ENCODE data around the gene NFKBIZ.
"Not testable (repeated sequence)": the region's sequence is repeated elsewhere in the genome, so short reads cannot be mapped to it uniquely, and the experiment has no call there.

The NFKBIZ gene

DNA sequence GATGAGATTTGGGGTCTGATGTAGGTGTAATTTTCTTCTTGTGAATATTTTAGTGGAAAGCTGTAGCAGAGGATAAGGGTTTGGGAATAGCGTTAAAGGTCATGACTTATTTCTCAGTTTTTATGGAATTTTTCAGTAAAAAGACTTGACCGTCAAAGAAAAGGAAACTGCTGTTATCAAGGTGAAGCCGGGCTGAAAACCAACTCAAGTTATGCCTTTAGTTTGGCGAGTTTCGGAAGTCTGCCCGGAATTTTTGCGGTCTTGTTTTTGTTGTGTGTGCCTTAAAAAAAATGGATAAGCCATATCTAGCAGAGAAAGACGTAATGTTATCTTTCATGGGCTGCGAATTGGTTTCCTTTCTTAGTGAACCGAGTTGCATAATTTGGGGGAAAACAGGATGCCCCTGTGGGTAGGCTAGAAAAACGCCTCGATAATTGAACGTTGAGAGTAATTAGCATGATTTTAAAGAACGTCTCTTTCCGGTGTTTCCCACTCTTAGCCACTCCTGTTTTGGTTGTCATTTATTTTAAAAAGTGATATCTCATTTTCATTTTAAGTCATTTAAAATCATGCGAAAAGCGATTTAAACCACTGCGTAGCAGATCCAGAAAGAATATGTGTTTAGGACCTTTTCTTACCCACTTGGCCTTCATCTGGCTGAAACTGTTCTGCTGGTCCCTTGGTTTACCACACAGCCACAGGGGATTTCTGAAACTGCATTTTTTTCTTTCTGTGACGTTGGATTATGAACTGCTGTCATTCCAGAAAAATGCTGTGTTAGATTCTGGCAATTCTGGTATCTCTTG, 1.1 kb downstream of the NFKBIZ start:
- peak in 2 of 4 experiments; percentile 5 to 27 for DNase-seq (ENCODE audit: low read depth in 4 of 4, low spot score in 1 of 4)

DNA sequence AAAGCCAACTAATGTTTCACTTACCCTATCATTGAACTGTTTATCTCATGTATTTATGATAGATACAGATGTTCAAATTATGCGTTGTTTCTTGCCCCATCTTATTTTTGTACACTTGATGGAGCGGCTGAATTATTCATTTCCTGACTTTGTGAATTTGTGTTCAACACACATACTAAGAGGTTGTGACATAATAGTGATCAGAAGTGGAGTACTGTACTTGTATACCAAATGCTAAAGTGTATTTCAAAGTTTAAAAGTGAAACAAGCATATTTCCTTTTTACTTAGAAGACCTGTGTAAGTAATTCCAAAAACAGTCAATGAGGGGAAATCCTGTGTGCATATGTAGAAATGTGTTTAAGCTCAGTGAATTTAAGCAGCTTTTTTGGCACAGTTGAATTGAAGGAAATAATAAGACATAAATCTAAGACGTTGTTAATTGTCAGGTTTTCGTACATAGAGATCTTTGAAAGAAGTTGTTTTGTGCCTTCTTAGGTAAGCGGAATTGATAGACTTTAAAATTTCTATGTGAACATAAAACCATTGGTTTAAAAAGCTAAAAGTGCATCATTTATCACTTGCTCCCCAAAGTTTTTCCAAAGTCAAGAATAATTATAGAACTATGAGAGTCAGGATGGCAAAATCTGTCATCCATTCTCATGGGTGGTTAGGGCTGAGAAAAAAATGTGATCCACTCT, 1.9 kb downstream of the NFKBIZ start:
- DNase-seq (ENCODE audit: low read depth in 4 of 4, low spot score in 1 of 4): no peak

DNA sequence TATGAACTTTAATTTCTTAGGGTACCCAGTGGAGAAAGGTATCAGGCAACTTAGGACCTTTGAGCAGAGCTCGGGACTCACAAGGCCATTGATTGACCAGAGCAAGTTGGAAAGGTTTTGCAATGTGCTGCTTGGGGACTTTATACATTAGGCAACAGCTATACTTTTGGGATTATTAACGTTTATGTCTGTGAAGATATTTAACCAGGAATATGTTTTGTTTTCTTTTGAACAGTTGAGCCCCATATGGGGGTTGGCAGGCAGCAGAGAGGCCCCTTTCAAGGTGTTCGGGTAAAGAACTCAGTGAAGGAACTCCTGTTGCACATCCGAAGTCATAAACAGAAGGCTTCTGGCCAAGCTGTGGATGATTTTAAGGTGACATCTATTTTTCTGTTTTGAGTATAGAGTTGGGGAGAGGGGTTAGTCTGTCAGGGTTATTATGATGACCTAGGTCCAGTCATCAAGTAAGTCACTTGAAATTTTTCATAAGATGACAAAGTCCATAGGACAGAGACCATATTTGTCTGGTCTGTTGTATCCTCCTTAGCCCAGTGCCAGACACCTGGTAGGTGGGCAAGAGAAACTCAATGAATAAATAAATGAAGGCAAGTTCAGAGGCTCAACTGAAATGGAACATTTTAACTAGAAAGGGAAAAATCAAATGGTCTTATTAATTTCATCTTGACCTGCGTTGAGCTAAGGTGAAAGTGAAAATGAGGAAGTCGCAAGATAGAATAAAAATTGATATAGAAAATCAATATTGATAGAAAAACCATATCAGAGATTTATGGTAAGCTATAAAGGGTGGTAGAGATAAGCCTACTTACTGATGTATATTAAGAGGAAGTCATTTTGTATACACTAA, 2.8 kb downstream of the NFKBIZ start:
- DNase-seq (ENCODE audit: low read depth in 4 of 4, low spot score in 1 of 4): no peak

DNA sequence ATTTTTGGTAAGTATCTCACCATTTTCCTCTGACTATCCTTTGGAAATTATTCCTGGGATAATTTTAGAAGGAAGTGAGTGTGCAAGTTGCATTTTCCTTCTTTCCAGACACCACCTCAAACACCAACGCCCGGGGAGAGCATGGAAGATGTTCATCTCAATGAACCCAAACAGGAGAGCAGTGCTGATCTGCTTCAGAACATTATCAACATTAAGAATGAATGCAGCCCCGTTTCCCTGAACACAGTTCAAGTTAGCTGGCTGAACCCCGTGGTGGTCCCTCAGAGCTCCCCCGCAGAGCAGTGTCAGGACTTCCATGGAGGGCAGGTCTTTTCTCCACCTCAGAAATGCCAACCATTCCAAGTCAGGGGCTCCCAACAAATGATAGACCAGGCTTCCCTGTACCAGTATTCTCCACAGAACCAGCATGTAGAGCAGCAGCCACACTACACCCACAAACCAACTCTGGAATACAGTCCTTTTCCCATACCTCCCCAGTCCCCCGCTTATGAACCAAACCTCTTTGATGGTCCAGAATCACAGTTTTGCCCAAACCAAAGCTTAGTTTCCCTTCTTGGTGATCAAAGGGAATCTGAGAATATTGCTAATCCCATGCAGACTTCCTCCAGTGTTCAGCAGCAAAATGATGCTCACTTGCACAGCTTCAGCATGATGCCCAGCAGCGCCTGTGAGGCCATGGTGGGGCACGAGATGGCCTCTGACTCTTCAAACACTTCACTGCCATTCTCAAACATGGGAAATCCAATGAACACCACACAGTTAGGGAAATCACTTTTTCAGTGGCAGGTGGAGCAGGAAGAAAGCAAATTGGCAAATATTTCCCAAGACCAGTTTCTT, 3.9 kb downstream of the NFKBIZ start:
- no peak for DNase-seq (ENCODE audit: low read depth in 4 of 4, low spot score in 1 of 4)

DNA sequence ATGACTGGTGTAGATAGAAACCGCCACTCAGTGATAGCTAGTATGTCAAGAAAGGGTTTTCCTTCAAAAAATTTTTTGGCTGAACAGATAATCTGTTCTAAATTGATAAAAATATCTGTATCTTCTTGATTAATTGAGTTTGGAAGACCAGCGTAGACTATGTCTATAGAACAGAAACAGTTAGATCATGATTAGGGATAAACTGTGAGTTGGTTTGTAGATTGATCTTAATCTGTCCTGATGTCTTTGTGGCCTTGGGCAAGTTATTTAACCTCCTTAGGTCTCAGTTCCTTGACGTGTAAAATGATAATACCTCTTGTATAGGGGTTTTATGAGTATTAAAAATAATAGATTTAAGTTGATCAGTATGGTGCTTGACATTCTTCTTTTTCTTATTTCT, 4.7 kb downstream of the NFKBIZ start:
- no peak for DNase-seq (ENCODE audit: low read depth in 4 of 4, low spot score in 1 of 4)

DNA sequence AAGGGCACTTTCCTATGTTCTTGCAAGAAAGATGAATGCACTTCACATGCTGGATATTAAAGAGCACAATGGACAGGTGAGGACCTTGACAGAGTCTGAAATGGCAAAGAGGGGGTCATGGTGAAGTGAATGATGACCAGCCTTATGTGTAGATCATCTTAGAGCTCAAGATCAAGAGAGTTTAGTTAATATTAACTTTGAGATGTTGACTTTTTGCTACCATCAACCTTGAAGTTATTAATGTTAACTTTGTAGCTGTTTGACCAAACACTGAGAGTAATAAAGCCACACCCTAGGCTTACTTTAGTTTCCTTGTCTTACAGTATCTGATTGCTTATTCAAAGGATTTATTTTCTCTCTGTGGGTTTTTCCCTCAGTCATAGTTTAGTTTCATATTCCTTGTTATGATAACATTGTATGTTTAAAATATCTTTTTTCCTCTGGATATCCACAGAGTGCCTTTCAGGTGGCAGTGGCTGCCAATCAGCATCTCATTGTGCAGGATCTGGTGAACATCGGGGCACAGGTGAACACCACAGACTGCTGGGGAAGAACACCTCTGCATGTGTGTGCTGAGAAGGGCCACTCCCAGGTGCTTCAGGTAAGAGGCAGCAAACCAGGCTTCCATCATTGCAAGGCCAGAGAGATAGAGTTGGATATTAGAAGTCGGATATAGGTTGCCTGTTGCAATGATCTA, 5.4 kb downstream of the NFKBIZ start:
- DNase-seq (ENCODE audit: low read depth in 4 of 4, low spot score in 1 of 4): no peak

DNA sequence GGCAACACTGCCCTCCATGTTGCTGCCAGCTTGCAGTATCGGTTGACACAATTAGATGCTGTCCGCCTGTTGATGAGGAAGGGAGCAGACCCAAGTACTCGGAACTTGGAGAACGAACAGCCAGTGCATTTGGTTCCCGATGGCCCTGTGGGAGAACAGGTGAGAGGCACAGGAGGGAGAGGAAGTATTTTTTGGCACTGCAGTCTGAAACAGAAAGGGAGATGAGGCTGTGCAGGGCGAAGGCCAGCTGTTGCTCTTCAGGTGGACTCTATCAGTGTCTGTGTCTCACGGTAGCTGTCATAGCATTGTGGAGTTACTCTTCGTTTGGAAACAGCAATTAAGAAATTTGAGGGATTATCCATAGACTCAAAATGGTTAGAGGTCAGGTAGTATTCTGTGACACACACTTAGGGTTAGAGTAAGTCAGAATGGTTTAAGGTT, 8.0 kb downstream of the NFKBIZ start:
- no peak for DNase-seq (ENCODE audit: low read depth in 4 of 4, low spot score in 1 of 4)

DNA sequence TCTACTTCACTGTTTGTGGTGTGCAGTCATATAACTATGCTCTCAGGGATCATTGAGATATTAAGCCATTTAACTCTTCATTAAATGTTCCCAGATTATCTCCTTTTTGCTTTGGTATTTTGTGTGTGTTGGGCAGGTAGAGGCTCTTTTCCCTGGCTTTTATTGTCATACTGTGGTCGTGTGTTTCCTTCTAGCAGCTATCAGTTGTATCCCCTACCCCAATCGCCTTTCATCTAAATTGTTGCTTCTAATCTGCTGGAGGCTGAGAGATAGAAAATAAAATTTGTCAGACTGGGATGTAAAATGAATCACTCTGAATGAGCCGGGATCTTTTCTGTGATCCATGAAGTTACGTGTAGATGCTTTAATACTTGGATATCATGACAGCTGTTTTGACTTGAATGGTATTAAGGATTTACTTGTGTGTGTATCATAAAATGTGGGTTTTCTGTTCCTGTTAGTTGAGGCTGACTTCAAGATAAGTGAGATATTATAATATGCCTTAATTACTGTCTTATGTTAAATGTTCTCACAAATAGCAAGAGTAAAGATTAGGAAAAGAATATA, 9.2 kb downstream of the NFKBIZ start:
- no peak for DNase-seq (ENCODE audit: low read depth in 4 of 4, low spot score in 1 of 4)

DNA sequence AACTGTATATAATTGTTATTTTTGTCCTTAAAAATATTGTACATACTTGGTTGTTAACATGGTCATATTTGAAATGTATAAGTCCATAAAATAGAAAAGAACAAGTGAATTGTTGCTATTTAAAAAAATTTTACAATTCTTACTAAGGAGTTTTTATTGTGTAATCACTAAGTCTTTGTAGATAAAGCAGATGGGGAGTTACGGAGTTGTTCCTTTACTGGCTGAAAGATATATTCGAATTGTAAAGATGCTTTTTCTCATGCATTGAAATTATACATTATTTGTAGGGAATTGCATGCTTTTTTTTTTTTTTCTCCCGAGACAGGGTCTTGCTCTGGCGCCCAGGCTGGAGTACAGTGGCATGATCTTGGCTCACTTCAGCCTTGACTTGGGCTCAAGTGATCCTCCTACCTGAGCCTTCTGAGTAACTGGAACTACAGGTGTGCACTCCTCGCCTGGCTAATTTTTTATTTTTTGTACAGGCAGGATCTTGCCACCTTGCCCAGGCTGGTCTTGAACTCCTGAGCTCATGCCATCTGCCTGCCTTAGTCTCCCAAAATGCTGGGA, 10.7 kb downstream of the NFKBIZ start:
- DNase-seq (ENCODE audit: low read depth in 4 of 4, low spot score in 1 of 4): no peak

DNA sequence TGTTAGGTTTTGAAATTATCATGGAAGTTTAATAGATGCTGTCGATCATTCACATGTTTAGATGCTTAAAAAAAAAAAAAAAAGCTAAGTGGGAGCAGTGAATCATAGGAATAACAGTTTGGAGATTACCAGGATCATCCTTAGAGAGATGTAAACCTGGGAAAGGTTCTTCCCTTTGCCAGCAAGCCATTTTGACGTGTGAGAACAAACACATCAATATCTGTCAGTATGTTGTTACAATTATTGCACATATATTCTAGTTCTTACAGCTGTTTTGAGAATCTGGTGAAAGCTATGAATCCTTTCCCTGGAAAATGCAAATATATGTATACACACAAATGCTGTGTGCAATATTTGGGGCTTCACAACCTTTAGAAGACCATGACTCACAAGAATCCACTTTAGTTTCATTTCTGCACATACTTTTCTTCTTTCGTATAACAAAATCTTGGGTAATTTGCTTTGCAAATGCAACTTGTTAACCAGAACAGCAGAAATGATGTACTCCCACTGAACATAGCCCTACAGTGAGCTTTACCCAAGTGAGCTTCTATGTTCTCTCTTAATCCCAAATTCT, 12.0 kb downstream of the NFKBIZ start:
- DNase-seq (ENCODE audit: low read depth in 4 of 4, low spot score in 1 of 4): no peak

DNA sequence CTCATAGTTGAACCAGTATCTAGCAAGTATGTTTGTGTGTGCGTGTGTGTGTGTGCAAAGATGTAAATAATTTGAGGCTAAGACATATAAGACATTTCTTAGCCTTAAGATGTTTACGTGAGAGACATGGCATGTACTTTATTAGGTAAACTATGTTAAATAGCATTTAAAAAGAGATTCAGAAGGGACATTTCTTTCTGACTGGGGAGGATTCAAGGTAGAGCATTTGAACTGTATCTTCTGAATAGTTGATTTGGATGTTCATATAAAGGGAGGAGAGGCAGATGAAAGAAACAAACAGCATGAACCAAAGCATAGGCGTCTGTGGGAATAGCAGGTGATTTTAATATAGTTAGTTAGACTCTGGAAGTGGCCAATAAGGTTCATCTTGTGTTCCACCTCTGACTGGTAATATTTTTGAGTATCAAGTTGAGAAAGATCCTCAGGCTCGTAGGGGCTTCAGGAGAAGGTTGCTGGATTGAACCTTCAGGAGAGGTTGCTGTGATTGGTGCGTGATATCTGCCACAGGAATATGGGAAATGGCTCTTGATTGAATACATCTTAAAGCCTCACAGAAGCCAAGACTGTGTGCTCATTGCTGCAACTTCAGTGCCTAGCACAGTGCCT, 12.6 kb downstream of the NFKBIZ start:
- DNase-seq (ENCODE audit: low read depth in 4 of 4, low spot score in 1 of 4): no peak

DNA sequence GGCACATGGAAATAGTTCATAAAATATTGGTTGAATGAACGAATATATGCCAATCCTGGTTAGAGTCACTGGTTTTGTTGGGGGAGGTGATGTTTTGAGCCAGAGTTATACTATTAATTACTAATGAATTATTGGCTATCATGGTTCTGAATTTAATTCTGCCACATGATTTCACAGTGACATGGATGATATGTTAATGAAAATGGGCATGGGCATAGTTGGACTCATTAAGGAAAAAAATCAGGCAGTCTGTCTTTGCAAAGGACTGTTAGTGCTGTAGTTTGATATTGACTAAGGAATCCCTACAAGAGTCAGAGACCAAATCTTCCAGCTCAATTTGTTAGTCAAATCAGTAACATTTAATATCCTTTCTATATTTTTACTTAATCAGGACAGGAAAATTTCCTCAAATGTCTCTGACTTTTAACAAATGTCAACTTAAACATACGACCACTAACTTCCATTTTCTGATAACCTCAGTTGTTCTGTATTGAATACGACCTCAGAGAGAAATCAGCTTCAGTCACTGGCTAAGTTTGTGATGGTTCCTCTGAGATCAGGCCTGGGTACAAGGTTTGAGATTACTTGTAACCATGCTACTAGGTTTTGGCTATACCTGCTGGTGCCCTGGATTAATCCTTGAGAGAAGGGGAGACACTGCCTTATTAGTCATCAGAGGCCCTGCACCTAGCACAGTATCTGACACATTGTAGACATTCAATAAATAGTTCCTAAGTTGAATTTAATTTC, 13.3 kb downstream of the NFKBIZ start:
- DNase-seq (ENCODE audit: low read depth in 4 of 4, low spot score in 1 of 4): no peak

DNA sequence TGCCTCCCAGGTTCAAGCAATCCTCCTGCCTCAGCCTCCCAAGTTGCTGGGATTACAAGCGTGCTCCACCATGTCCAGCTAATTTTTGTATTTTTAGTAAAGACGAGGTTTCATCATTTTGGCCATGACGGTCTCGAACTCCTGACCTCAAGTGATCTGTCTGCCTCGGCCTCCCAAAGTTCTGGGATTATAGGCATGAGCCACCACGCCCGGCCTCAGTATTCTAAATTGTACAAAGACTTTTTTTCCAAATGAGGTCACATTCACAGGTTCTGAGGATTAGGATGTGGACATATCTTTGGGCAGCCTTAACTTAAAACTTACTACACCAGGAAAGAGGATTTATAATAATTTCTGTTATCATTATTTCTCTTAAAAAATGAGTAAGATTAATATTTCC, 15.6 kb downstream of the NFKBIZ start:
- DNase-seq (ENCODE audit: low read depth in 4 of 4, low spot score in 1 of 4): not testable (repeated sequence)

DNA sequence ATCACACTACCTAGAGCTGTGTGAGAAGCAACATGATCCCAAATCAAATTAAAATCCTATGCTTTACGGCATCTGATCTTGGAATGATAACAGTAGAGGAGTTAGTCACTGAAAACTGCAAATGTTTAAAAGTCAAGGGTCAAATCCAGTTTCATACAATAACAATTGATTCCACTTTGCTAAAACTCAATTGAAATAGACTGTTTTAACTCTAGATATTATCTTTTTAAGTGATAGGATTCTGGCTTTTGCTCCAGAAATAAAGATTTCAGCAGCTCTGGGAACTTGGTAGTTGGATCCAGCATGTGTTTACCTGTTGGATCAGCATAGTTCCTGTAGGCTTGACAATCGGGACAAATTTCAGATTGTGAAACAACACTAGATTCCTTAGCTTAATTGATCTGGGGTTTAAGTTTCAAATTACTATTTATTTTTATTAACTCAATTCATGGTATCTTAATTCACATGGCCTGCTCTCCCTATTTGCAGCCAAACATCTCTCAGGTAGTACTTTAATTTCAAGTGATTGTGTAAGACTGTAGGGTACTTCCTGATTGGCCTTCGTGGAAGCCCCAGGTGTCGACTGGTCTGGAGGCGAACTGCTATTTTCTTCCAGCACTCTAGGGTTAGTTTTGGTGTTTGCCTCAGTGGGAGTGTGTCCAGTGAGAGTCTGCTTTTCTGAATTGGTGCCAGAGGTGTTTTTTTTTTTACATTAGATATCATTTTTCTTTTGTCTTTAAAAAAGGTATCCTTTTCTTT, 16.6 kb downstream of the NFKBIZ start:
- no peak for DNase-seq (ENCODE audit: low read depth in 4 of 4, low spot score in 1 of 4)

DNA sequence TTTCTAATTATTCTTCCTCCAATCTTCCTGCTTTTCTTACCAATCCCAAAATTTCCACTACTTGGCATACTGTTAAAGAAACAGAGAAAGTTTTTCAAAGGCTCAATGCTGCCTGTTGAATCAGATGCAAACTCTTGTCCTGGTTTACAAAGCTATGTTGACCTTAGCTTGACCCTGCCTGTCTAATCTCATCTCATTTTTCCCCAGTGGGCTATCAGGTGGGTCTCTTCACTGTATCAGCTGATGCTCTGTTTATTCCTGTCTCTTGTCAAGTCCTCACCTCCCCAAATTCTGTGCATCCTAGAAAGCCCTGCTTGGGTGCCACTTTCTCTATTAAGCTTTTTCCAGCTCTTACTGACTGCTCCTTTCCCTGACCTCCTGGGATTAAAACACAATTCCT, 18.2 kb downstream of the NFKBIZ start:
- no peak for DNase-seq (ENCODE audit: low read depth in 4 of 4, low spot score in 1 of 4)

DNA sequence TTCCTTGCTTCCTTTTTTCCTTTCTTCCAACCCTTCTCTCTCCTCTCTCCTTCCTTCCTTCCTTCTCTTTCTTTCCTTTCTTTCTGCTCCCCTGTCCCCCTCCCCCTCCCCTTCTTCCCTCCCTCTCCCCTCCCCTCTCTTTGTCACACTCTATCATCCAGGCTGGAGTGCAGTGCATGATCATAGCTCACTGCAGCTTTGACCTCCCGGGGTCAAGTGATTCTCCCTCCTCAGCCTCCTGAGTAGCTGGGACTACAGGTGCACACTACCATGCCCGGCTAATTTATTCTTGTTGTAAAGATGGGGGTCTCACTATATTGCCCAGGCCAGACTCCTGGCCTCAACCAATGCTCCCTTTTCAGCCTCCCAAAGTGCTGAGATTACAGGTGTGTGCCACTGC, 18.7 kb downstream of the NFKBIZ start:
- DNase-seq (ENCODE audit: low read depth in 4 of 4, low spot score in 1 of 4): no peak
